GM19043 (cell line): ENCODE data around the gene NR6A1.
"Not testable (repeated sequence)": the region's sequence is repeated elsewhere in the genome, so short reads cannot be mapped to it uniquely, and the experiment has no call there.

ENCODE experiments used
- ATAC-seq: cut with Tn5 transposase; IDR thresholded peaks from one replicate; pipeline ENCODE4 v1.9.1; 2021; ENCODE audit warnings: low read depth; ENCODE audit not compliant: unreplicated experiment

The NR6A1 gene

GRCh38 chr9:124764774-124765438 lies 6.2 kb downstream of the NR6A1 start:
- no peak for ATAC-seq

DNA sequence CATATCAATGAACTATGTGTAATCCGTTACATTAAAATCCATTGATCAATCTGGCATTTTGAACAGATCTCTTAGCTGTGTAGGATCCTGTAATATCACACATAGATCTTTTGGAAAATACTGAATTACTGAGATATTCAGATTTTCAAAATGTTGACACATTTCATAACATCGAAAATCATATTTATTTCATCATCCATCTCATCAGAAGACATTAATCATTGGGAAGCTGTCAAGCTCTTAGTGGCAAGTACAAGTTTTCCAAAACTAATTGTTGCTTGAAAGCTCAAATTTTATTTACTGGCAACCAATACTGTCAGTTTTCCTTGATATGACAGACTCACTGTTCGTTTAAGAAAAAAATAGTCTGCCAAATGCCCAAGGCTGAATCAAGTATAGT lies 8.5 kb downstream of the NR6A1 start:
- no peak for ATAC-seq

DNA sequence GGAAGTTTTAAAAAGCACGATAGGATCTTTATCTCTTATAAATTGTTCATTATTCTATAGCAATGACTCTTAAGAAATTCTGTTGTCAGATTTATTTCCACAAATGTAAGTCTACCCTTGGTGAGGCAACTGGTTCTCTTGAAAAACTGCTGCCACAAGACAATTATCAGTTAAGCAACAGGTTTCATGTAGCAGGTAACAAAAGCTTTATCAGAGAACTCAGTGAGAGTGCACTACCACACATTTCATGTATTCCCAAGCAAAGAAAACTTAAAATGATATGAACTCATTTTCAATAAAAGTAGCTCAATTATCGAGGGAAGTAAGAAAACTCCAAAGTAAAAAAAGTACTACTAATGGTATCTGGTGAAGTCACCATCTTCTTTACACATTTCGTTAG lies 9.4 kb downstream of the NR6A1 start:
- no peak for ATAC-seq

GRCh38 chr9:124761196-124761595 lies 9.9 kb downstream of the NR6A1 start:
- no peak for ATAC-seq

DNA sequence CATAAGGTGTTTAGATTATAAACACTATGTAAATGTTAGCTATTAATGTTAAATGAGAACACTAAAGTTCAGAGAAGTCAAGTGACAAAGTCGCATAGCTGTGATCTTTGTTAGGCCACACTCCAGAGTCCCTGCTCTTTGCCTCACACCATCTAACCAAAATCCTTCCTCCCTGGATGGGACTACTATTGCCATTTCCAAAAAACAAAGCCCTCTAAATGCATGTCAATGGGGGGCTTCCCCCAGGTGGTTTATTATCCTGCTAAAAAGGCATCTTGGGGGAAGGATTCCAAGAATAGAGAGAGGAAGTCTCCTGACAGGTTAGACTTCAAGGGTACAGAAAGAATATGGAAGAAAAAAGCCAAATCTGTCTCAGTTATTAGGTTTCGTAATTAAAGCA lies 10.4 kb downstream of the NR6A1 start:
- ATAC-seq: no peak

- no peak for ATAC-seq
These were observed 11.8 kb downstream of the NR6A1 start for GRCh38 chr9:124759327-124759726.

GRCh38 chr9:124758691-124759090 lies 12.4 kb downstream of the NR6A1 start:
- ATAC-seq: no peak

- ATAC-seq: no peak
These were observed 13.1 kb downstream of the NR6A1 start for GRCh38 chr9:124758061-124758460.

DNA sequence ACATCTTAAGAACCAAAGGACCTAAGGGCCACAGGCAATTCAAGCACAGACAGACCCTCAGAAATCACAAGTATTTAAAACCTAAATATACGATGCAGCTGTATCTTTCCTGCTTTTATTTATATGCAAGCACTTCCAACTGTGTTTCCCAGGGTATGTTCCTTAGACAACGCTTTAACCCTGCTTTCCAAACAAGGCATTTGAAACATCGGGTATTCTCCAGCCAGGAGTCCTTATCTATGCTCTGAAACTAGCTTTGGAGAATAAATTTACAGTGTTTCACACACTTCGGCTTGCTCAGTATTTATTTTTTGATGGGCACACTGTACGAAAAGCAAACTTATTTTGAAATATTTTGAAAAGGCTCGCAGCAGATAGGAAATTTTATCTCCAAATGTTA lies 13.5 kb downstream of the NR6A1 start:
- no peak for ATAC-seq

GRCh38 chr9:124756011-124756410 lies 15.1 kb downstream of the NR6A1 start:
- no peak for ATAC-seq

GRCh38 chr9:124755061-124755460 lies 16.1 kb downstream of the NR6A1 start:
- no peak for ATAC-seq

- no peak for ATAC-seq
These were observed 16.8 kb downstream of the NR6A1 start for GRCh38 chr9:124754289-124754688.

GRCh38 chr9:124752967-124753366 lies 18.1 kb downstream of the NR6A1 start:
- ATAC-seq: no peak

- ATAC-seq: no peak
These were observed 21.3 kb downstream of the NR6A1 start for GRCh38 chr9:124749781-124750180.

DNA sequence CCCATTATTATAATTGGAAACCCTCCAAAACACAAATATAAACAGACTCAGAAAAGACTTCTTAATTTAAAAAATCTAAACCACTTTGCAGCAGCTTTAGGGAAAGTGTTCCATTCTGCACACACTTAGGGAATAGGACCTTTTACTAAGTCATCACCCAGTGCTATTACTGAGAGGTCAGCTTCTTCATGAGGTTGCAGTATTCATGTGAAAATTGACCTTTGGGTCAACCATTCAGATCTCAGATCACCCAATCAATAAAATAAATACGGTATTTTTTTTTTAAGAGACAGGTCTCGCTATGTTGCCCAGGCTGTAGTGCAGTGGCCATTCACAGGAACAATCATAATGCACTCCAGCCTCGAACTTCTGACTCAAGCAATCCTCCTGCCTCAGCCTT lies 21.8 kb downstream of the NR6A1 start:
- no peak for ATAC-seq

- no peak for ATAC-seq
These were observed 24.0 kb downstream of the NR6A1 start for GRCh38 chr9:124747065-124747464.

DNA sequence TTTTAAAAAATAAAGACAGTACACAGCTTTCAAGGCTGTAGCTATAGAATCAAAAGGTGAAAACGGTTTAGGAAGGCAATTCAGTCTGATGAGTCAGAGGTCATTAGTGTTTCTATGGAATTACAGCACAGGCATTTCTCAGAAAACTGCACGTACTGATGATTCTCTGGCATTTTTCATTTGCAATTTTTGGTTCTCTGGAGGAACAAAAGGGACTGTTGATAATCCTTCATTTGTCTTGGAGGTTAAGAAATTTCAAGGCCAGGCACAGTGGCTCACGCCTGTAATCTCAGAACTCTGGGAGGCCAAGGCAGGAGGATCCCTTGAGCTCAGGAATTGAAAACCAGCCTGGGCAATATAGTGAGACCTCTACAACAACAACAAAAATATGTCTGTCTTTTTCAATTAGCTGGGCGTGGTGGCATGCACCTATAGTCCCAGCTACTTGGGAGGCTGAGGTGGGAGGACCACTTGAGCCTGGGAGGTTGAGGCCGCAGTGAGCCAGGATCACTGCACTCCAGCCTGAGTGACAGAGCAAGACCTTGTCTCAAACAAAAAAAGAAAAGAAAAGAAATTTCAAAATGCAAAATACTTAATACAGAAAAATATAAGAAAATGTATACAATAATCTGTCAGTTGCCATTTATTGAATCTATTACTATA lies 27.3 kb downstream of the NR6A1 start:
- ATAC-seq: no peak

GRCh38 chr9:124742940-124743339 lies 28.2 kb downstream of the NR6A1 start:
- no peak for ATAC-seq

DNA sequence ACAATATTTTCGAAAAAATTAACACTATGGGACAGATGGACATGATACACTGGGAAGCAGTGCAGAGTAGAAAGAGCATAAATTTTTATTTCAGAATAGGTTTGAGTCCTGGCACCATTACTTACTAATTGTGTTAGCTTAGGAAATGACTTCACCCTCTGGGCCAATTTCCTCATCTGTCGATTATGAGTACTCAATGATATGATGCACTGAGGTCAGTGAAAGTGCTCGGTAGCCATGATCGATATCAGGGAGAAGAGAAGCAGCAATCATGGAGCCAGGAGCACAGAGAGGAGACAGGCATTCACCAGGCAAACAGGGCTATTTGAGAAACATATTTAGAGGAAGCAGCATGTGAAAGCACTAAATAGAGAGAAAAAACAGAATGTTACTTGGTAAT lies 29.4 kb downstream of the NR6A1 start:
- no peak for ATAC-seq

- no peak for ATAC-seq
These were observed 30.0 kb downstream of the NR6A1 start for GRCh38 chr9:124741149-124741548.

DNA sequence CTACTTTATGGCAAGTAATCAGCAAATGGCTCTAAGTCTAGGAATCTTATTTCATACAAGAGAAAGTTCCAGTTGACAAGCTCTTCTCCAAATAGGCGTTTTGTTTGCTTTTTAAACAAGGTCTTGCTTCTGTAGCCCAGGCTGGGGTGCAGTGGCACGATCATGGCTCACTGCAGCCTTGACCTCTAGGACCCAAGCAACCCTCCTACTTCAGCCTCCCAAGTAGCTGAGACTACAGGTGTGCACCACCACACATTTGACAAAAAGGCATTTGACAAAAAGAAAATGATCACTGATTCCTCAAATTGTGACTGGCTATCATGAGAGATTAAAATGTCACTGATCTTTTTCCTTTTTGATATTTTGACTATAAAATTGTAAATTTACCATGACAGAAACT lies 31.8 kb downstream of the NR6A1 start:
- no peak for ATAC-seq

- not testable (repeated sequence) for ATAC-seq
These were observed 33.0 kb downstream of the NR6A1 start for GRCh38 chr9:124738075-124738474.
